GM12878 (cell line): ENCODE data around the gene STARD3. TPM values are rescaled to one million over a fixed set of nuclear protein-coding genes. Genes with fewer than 3 reads are reported as not detected.
A peak's percentile ranks its signal among the peaks of the same experiment; 100 is the strongest.

Experiments used
- ATAC-seq: fragments of 200-7000 bp; cut with Tn5 transposase; 3 replicates; pipeline ENCODE4 v1.9.1; 2020; ENCODE audit warnings: mild to moderate bottlenecking, moderate library complexity
- BruUV-seq: library from RNA; stranded (reverse); fragments of 400-500 nt; replicated peaks from 2 replicates; lab custom pipeline; 2021; lab: Mats Ljungman, UMichigan
- CTCF ChIA-PET: fragments of 300-600 bp; sonication (Branson Sonifier 250); formaldehyde crosslinking; extraction: SDS; loops from one replicate; lab custom pipeline; 2021; ENCODE audit warnings: inconsistent platforms; lab: Yijun Ruan, JAX
- POLR2A ChIA-PET: fragments of 350-600 bp; formaldehyde crosslinking; extraction: SDS; loops from one replicate; lab custom pipeline; 2021; ENCODE audit warnings: inconsistent platforms; lab: Charles Lee
- RAD21 ChIA-PET: fragments of 300-600 bp; sonication (Branson Sonifier 250); formaldehyde crosslinking; loops from one replicate; lab custom pipeline; 2023; ENCODE audit warnings: antibody characterized with exemption; ENCODE audit not compliant: unreplicated experiment; lab: Charles Lee
- SMC1A ChIA-PET: fragments of 300-600 bp; sonication (Branson Sonifier 250); formaldehyde crosslinking; loops from one replicate; lab custom pipeline; 2023; ENCODE audit not compliant: unreplicated experiment, uncharacterized antibody; lab: Charles Lee
- DNase-seq: peaks from one replicate; pipeline ENCODE4 v3.0.0-alpha.2; 2011; ENCODE audit warnings: low read depth, low spot score
- FAIRE-seq: peaks from 3 replicates; lab custom pipeline; 2011; peaks lifted over from hg19 to GRCh38; lab: Jason Lieb, UNC
- H2AFZ ChIP-seq: 2 replicates; pipeline ENCODE4 v1.6.0; 2011; ENCODE audit warnings: low read depth, low read length, control low read depth; ENCODE audit not compliant: control insufficient read depth
- H3K27ac ChIP-seq: 2 replicates; pipeline ENCODE4 v1.5.1; 2011; ENCODE audit warnings: control low read depth; ENCODE audit not compliant: control insufficient read depth, insufficient read depth
- H3K27me3 ChIP-seq, 2 experiments: replicated peaks in 1 of 2; 2 replicates each; pipeline versions ENCODE4 v1.6.0 to v1.6.1; 2011; ENCODE audit warnings: low read length in 1 of 2; ENCODE audit not compliant: control insufficient read depth in 2 of 2, insufficient read depth in 2 of 2
- H3K36me3 ChIP-seq, 2 experiments: 2 replicates each; pipeline ENCODE4 v1.5.1; 2011; ENCODE audit warnings: low read length in 1 of 2; ENCODE audit not compliant: control insufficient read depth in 2 of 2, insufficient read depth in 2 of 2
- H3K4me1 ChIP-seq: 2 replicates; pipeline ENCODE4 v1.6.1; 2011; ENCODE audit warnings: mild to moderate bottlenecking, low read length, moderate library complexity, mixed read lengths; ENCODE audit not compliant: control insufficient read depth, insufficient read depth
- H3K4me2 ChIP-seq: 2 replicates; pipeline ENCODE4 v1.6.0; 2011; ENCODE audit warnings: control low read depth; ENCODE audit not compliant: control insufficient read depth, insufficient read depth
- H3K4me3 ChIP-seq: fragments of 200-600 bp; sonication (generic); 2 replicates; pipeline ENCODE4 v1.5.1; 2016
- H3K79me2 ChIP-seq: 2 replicates; pipeline ENCODE4 v1.6.0; 2011; ENCODE audit warnings: low read length; ENCODE audit not compliant: control insufficient read depth, insufficient read depth
- H3K9ac ChIP-seq: 2 replicates; pipeline ENCODE4 v1.8.0; 2011; ENCODE audit warnings: low read length, control low read depth, mixed read lengths; ENCODE audit not compliant: control insufficient read depth, insufficient read depth
- H3K9me3 ChIP-seq: replicated peaks from 3 replicates; pipeline ENCODE4 v1.5.1; 2011; ENCODE audit warnings: mild to moderate bottlenecking, low read length; ENCODE audit not compliant: control insufficient read depth, insufficient read depth
- H4K20me1 ChIP-seq: 2 replicates; pipeline ENCODE4 v1.6.0; 2011; ENCODE audit not compliant: control insufficient read depth, insufficient read depth
- EP300 ChIP-seq, 2 experiments: fragments of 150-350 bp in 1 of 2; IDR thresholded peaks; 2 replicates each; pipeline ENCODE4 v1.6.1; 2011 to 2012; ENCODE audit warnings: low read depth in 2 of 2, low read length in 2 of 2, borderline replicate concordance in 1 of 2, improper control_type of control experiment in 1 of 2, inconsistent platforms in 1 of 2; ENCODE audit not compliant: control insufficient read depth in 1 of 2
- KLF5 ChIP-seq: fragments of 450-650 bp; IDR thresholded peaks from 2 replicates; pipeline ENCODE4 v1.6.1; 2014; ENCODE audit warnings: mild to moderate bottlenecking; ENCODE audit not compliant: partially characterized antibody
- MEF2A ChIP-seq: IDR thresholded peaks from 2 replicates; pipeline ENCODE4 v1.6.1; 2011; ENCODE audit warnings: low read depth, mild to moderate bottlenecking, low read length, moderate library complexity; ENCODE audit not compliant: insufficient read depth
- NBN ChIP-seq: fragments of 450-650 bp; IDR thresholded peaks from 2 replicates; pipeline ENCODE4 v1.6.1; 2016
- STAT3 ChIP-seq: IDR thresholded peaks from 2 replicates; pipeline ENCODE4 v1.6.1; 2011; ENCODE audit warnings: low read depth, low read length, improper control_type of control experiment
- TARDBP ChIP-seq: IDR thresholded peaks from 2 replicates; pipeline ENCODE4 v1.6.1; 2016; ENCODE audit warnings: borderline replicate concordance
- WGBS: methylation state at CpG from one replicate; pipeline ENCODE4 v1.1.6; 2016; ENCODE audit warnings: low lambda C conversion rate; ENCODE audit not compliant: insufficient replicate concordance, insufficient coverage; ENCODE audit errors: missing lambda C conversion rate; 5-methylcytosine and 5-hydroxymethylcytosine counted together
- in situ Hi-C: fragments of 300-500 bp; cut with MboI; formaldehyde crosslinking; loops from 9 replicates; pipeline ENCODE4 v1.14.3; 2018; ENCODE audit warnings: mixed read lengths
- intact Hi-C: fragments of 100-400 bp; cut with micrococcal nuclease; formaldehyde crosslinking; loops from one replicate; pipeline ENCODE4 v1.14.2; 2022; ENCODE audit not compliant: unreplicated experiment
- polyA plus RNA-seq, 11 experiments: library from polyadenylated mRNA; depleted of rRNA in 4 of 11; unstranded in 6 of 11; stranded (reverse) in 5 of 11; fragments of >200 nt; fragmentation: Nextera tagmentation in 4 of 11; fragmentation: Illumina TruSeq in 1 of 11; extraction: Ambion mirVana in 4 of 11; extraction: Trizol in 1 of 11; gene quantifications; 1 replicate in 1 of 11; 2 replicates in 10 of 11; pipeline versions ENCODE4 v1.2.1 to v1.2.3, GENCODE V29; 2011 to 2016; ENCODE audit warnings: inconsistent platforms in 2 of 11, missing spikeins in 2 of 11, low read depth in 1 of 11
- total RNA-seq, 4 experiments: library from RNA; depleted of rRNA in 3 of 4; stranded (reverse); fragments of >200 nt in 3 of 4; fragmentation: Illumina TruSeq in 1 of 4; extraction: Trizol in 1 of 4; gene quantifications; 2 replicates each; pipeline versions ENCODE4 v1.2.1 to v1.2.3, GENCODE V29; 2013 to 2021
- TF ChIP-seq, protein P1 (sequence below): IDR thresholded peaks from 2 replicates; pipeline ENCODE4 v1.6.1; 2011; ENCODE audit warnings: low read depth, low read length, improper control_type of control experiment, borderline replicate concordance
- TF ChIP-seq, protein P2 (sequence below): fragments of 450-650 bp; IDR thresholded peaks from 2 replicates; pipeline ENCODE4 v1.6.1; 2016; ENCODE audit warnings: mild to moderate bottlenecking
- TF ChIP-seq, protein P3 (sequence below): fragments of 450-650 bp; formaldehyde crosslinking; IDR thresholded peaks from 2 replicates; pipeline ENCODE4 v1.4.0; 2020; ENCODE audit warnings: mild to moderate bottlenecking, moderate library complexity

The STARD3 gene
- total and polyA plus RNA-seq, 10 of the 15 experiments (the other 5 are each of a cell fraction or from before 2014, with no cell fraction given): 0.08 to 62.7 (median 27.5) TPM

- TF ChIP-seq, protein P1, sequence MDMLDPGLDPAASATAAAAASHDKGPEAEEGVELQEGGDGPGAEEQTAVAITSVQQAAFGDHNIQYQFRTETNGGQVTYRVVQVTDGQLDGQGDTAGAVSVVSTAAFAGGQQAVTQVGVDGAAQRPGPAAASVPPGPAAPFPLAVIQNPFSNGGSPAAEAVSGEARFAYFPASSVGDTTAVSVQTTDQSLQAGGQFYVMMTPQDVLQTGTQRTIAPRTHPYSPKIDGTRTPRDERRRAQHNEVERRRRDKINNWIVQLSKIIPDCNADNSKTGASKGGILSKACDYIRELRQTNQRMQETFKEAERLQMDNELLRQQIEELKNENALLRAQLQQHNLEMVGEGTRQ: no peak
- TF ChIP-seq KLF5: no peak
Measured at GRCh38 chr17:39638317-39638716, 1.4 kb downstream of the STARD3 start (continued).

DNA sequence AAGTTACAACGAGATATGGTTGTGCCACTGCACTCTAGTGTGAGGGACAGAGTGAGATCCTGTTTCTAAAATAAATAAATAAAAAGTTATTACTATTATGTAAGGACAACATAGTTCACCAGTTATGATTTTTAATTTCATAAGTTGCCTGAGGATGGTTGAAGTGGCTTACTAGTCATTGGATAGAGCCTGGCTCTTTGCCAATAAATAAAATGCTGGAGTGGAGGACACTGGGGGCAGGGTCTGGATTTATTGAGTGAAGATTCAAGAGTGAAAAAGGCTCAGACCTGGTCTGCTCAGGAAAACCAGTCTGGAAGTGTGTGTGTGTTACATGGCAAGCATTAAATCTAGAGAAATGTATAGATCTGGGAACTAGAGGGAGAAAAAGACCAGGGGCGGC, 2.1 kb downstream of the STARD3 start:
- no peak for TF ChIP-seq NBN
- no peak for TF ChIP-seq MEF2A
- TF ChIP-seq STAT3: no peak
- TF ChIP-seq EP300 (IDR thresholded peaks at IDR 0.05; ENCODE audit: borderline replicate concordance in 1 of 2, control insufficient read depth in 1 of 2, low read depth in 2 of 2, low read length in 2 of 2): no peak
- TF ChIP-seq, protein P2, sequence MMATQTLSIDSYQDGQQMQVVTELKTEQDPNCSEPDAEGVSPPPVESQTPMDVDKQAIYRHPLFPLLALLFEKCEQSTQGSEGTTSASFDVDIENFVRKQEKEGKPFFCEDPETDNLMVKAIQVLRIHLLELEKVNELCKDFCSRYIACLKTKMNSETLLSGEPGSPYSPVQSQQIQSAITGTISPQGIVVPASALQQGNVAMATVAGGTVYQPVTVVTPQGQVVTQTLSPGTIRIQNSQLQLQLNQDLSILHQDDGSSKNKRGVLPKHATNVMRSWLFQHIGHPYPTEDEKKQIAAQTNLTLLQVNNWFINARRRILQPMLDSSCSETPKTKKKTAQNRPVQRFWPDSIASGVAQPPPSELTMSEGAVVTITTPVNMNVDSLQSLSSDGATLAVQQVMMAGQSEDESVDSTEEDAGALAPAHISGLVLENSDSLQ: no peak
- TF ChIP-seq, protein P3, sequence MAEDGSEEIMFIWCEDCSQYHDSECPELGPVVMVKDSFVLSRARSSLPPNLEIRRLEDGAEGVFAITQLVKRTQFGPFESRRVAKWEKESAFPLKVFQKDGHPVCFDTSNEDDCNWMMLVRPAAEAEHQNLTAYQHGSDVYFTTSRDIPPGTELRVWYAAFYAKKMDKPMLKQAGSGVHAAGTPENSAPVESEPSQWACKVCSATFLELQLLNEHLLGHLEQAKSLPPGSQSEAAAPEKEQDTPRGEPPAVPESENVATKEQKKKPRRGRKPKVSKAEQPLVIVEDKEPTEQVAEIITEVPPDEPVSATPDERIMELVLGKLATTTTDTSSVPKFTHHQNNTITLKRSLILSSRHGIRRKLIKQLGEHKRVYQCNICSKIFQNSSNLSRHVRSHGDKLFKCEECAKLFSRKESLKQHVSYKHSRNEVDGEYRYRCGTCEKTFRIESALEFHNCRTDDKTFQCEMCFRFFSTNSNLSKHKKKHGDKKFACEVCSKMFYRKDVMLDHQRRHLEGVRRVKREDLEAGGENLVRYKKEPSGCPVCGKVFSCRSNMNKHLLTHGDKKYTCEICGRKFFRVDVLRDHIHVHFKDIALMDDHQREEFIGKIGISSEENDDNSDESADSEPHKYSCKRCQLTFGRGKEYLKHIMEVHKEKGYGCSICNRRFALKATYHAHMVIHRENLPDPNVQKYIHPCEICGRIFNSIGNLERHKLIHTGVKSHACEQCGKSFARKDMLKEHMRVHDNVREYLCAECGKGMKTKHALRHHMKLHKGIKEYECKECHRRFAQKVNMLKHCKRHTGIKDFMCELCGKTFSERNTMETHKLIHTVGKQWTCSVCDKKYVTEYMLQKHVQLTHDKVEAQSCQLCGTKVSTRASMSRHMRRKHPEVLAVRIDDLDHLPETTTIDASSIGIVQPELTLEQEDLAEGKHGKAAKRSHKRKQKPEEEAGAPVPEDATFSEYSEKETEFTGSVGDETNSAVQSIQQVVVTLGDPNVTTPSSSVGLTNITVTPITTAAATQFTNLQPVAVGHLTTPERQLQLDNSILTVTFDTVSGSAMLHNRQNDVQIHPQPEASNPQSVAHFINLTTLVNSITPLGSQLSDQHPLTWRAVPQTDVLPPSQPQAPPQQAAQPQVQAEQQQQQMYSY (CRISPR knock-in tag): no peak
- TF ChIP-seq TARDBP: no peak
- TF ChIP-seq, all 136 proteins: peak for 0
- H3K36me3 ChIP-seq: no peaks in the 10 kb centered on the region; a peak in 1 of 4 replicates
- H3K4me1 ChIP-seq: peaks cover 20% of the 10 kb centered on the region
- ChIA-PET CTCF (interaction anchor here (0.9 to 15.5 kb wide), 3 partner anchors 13 to 32 kb away, joined by 4 to 225 read pairs (median 63); no protein-coding TSS in a partner anchor), POLR2A (no interaction called here), SMC1A (interaction anchor here (0.5 to 0.9 kb wide), 2 partner anchors 29 to 91 kb away, joined by 3 read pairs; partner anchors contain the start of genes MIEN1 and PNMT), RAD21 (interaction anchor here (0.7 kb wide), 1 partner anchor 41 kb away, joined by 3 read pairs; no protein-coding TSS in a partner anchor)
- peak overlapping the region; percentile 94 for H3K4me2 ChIP-seq
- WGBS: 71% methylated on average over 2 of the region's 2 CpGs
- no TSS peak for BruUV-seq
- FAIRE-seq (no peak), ATAC-seq (no peak), DNase-seq (no peak)
- H3K79me2 ChIP-seq: peaks cover 39% of the 10 kb centered on the region
- H3K27me3 ChIP-seq: no peaks in the 10 kb centered on the region
- H3K27ac ChIP-seq: no peak overlapping the region
- no peak overlapping the region for H3K9ac ChIP-seq
- no peaks in the 10 kb centered on the region for H3K9me3 ChIP-seq
- H3K4me3 ChIP-seq: no peak overlapping the region
- in situ Hi-C loops: no loop called here
- intact Hi-C loops: loop anchor here (5.0 kb wide), 1 partner anchor 113 kb away; no protein-coding TSS in a partner anchor
- H2AFZ ChIP-seq: no peak overlapping the region
- peaks cover 3% of the 10 kb centered on the region; the same call in 1 of the 2 replicates for H4K20me1 ChIP-seq
